H1 (cell line): ENCODE measurements around the gene BTRC. TPM values are rescaled to one million over a fixed set of nuclear protein-coding genes. Genes with fewer than 3 reads are reported as not detected.

Source experiments
- CHD2 ChIP-seq: IDR thresholded peaks from 2 replicates; pipeline ENCODE4 v1.6.1; 2012; ENCODE audit warnings: low read length, improper control_type of control experiment
- CHD7 ChIP-seq: fragments of 300-600 bp; sonication (generic); IDR thresholded peaks from 2 replicates; pipeline ENCODE4 v1.7.1; 2012; ENCODE audit warnings: low read length, moderate library complexity, mild to moderate bottlenecking, inconsistent platforms; ENCODE audit not compliant: insufficient replicate concordance
- EZH2 ChIP-seq: fragments of 200-600 bp; sonication (generic); IDR thresholded peaks from 2 replicates; pipeline ENCODE4 v1.7.1; 2012; ENCODE audit warnings: low read depth, mild to moderate bottlenecking, moderate library complexity, low read length, inconsistent platforms; ENCODE audit not compliant: severe bottlenecking
- GABPA ChIP-seq: IDR thresholded peaks from 2 replicates; pipeline ENCODE4 v1.6.1; 2011; ENCODE audit warnings: mild to moderate bottlenecking, low read length, moderate library complexity, borderline replicate concordance; ENCODE audit not compliant: insufficient read depth
- PHF8 ChIP-seq: fragments of 200-600 bp; sonication (generic); conservative IDR thresholded peaks from 2 replicates; pipeline ENCODE4 v1.7.1; 2012; ENCODE audit warnings: low read depth, mild to moderate bottlenecking, inconsistent platforms, low read length, moderate library complexity
- POU5F1 ChIP-seq: IDR thresholded peaks from 2 replicates; pipeline ENCODE4 v1.6.1; 2011; ENCODE audit warnings: low read depth, mild to moderate bottlenecking, low read length, moderate library complexity
- RBBP5 ChIP-seq: IDR thresholded peaks from 2 replicates; pipeline ENCODE4 v1.7.1; 2012; ENCODE audit warnings: low read depth, mild to moderate bottlenecking, inconsistent platforms, low read length, moderate library complexity, borderline replicate concordance
- RXRA ChIP-seq: IDR thresholded peaks from 2 replicates; pipeline ENCODE4 v1.6.1; 2011; ENCODE audit warnings: low read depth, mild to moderate bottlenecking, low read length, moderate library complexity; ENCODE audit not compliant: insufficient read depth
- SIRT6 ChIP-seq: IDR thresholded peaks from one replicate; pipeline ENCODE4 v1.7.1; 2012; ENCODE audit warnings: low read length, inconsistent platforms
- SP1 ChIP-seq: IDR thresholded peaks from 2 replicates; pipeline ENCODE4 v1.6.1; 2011; ENCODE audit warnings: low read depth, low read length
- polyA plus RNA-seq, 7 experiments: library from polyadenylated mRNA; depleted of rRNA in 3 of 7; stranded (reverse) in 5 of 7; unstranded in 2 of 7; fragments of >200 nt in 5 of 7; fragments of 200-250 nt in 2 of 7; gene quantifications; 1 replicate in 5 of 7; 2 replicates in 1 of 7; 4 replicates in 1 of 7; pipeline versions ENCODE4 v1.2.1 to v1.2.3, GENCODE V29; 2011 to 2013; ENCODE audit warnings: missing spikeins in 2 of 7, mixed read lengths in 2 of 7
- total RNA-seq: library from RNA; stranded (reverse); fragmentation: NEBNext Ultra II Directional; extraction: Animal tissue kit (Norgen Biotek cat#: 25700); gene quantifications from 2 replicates; pipeline ENCODE4 v1.2.1, GENCODE V29; 2021

Gene BTRC
- total and polyA plus RNA-seq, 2 of the 8 experiments (the other 6 are each of a cell fraction or from before 2014, with no cell fraction given): 9.9 to 24.7 TPM

GRCh38 chr10:101354328-101355071 lies 535 bp downstream of the BTRC start (continued):
- TF ChIP-seq CHD7 (no peak), PHF8 (0 out of 2 replicates have a peak, but pooled peaks have one; percentile 24), GABPA (no peak), CHD2 (no peak), POU5F1 (no peak), RBBP5 (no peak), SIRT6 (no peak), EZH2 (no peak), SP1 (peak; percentile 69; the same call in 1 of the 2 replicates), RXRA (no peak)
